ENCODE measurements around the gene NAMPT.
"Not testable (repeated sequence)": the region's sequence is repeated elsewhere in the genome, so short reads cannot be mapped to it uniquely, and the experiment has no call there.

Gene NAMPT

DNA sequence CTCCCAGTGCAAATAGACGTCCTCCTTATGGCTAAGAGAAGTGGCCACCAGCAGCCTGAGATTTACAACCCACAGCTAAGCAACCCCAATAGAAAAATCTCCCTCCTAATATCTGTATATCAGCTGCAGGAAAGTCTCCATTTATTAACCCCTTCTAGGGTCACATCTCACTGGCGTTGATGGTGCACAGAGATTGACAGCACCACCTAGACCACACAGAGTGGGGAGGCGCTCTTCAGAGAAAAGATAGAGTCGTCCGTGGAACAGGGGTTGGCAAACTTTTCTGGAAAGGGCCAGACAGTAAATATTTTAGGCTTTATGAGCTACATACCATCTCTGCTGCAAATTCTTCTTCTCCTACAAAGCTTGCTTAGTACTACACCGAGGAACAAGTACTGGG is 60.0 kb downstream of the NAMPT start:
- DNase-seq: no peak

DNA sequence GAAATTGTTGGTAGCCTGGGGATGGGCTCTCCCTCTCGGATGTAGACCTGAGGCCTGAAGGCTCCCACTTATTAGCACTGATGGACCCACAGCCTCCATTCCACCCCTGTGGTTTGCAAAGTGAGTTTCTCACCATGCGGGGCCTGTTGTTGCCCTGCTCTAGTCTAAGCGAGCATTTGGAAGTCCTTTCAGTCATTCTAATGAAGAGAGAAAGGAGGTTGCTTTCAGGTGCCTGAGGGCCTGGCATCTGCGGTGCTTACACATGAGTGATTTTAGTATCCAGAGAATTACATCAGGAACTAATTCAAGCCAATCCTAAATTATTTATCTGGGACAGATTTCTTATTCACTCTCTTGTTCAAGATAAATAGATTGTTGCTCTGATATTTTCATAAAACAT is 61.6 kb downstream of the NAMPT start:
- no peak for DNase-seq

DNA sequence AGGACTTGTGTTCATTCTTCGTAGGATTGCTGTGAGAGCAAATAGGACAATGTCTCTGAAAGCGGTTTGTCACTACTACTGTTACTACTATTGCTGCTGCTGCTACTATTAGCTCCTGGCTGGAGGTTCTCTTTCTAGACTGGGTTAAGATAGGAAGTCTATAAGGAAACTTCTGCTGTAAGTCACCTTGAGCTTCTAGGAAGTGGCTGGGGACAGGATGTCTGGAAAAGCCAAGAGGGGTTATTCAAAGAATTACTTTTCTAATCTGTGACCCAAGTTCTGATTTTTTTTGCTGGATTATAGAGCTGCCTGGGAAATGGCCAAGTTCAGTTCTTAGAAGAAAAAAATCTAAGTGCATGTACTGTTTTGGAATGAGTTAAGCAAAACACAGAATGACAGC is 62.2 kb downstream of the NAMPT start:
- DNase-seq: no peak

DNA sequence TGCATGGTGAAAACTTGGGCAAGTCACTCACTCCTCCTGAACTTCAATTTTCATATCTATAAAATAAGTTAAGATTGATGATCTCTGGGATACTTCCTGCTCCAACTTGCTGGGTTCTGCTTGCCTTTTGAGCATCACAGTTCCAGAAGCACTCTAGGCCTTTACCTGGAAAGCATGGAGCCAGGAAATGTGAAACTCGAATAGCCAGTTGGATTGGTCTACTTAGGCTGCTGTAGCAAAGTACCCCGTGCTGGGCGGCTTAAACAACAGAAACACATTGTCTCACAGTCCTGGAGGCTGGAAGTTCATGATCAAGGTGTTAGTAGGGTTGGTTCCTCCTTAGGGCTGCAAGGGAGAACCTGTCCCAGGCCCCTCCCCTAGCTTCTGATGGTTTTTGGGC is 64.5 kb downstream of the NAMPT start:
- no peak for DNase-seq

DNA sequence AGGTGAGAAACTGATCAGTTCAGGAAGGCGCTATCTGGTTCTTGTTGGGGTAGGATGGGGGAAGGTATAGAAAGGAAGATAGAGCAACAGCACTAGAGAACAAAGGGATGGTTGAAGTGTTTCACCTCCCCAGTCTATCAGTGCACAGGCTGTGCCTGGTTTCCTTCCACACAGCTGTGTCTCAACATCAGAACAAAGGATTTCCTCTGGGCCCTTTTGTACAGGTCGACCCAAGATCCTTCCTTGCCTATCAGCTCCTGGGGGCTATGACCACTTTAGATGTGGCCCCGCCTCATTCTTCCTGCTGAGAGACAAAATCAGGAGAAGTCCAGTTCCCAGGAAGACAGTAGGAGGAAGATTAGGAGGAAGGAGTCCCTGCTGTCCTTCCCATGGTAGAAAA is 65.6 kb downstream of the NAMPT start:
- DNase-seq: no peak

DNA sequence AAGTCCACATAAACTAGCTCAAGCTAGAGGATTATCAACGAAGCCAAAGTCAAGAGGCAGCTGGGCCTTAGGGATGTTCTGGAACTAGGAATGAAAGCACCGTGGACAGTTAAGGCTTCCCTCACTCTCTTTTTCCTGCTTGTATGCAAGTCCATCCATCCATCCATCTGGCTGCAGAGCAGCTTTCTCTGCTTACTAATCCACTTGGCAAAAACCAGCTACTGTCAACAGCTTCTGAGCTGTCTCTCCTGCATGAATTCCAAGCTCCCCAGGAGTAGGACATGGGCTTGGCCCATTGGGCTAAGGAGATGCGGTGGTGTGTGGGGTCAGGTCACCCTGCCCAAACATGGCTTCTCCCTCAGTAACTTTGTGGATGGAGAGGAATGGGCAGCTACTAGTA is 66.2 kb downstream of the NAMPT start:
- DNase-seq: no peak

DNA sequence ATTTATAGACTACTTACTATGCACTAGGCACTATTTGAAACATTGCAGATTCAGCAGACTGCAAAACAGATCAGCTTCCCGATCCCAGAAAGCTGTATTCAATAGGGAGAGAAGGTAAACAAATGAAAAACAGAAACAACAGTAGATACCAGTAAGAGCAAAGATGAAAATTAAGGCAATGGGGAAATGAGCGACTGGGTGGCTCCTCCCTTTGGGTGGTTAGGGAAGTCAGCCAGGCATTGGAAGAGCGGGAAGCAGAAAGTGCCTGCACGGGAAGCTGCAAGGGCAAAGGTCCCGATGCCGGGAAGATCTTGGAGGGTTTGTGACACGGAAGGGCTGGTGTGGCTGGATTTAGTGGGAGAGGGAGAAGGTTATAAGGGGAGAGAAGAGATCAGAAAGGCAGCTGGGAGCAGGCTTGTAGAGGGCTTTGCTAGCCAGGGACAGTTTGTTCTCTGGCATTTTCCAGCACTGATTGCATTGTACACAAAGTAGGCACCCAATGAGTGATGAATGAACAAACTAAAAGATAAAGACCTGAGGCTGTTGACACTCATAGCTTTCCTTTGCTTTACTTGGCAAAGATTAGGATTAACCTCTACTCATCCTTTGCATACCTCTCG is 67.8 kb downstream of the NAMPT start:
- DNase-seq: no peak

DNA sequence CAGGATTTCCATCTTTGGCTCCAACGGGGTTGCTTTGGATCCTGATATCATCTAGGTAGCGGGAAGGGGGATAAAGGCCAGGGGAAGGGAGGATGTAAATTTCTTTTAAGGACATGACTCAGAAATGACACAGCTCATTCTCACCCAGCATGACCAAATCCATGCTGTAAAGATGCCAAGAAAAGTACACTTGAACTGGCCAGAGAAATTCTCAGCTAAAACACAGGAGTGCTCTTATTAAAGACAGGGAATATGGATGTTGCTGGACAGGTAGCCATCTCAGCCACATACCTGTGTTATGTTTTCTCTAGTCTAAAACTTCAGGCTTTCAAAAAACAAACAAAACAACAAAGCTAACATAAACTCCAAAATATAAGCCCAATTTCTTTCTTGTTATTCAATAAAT is 68.3 kb downstream of the NAMPT start:
- DNase-seq: peak; percentile 14

DNA sequence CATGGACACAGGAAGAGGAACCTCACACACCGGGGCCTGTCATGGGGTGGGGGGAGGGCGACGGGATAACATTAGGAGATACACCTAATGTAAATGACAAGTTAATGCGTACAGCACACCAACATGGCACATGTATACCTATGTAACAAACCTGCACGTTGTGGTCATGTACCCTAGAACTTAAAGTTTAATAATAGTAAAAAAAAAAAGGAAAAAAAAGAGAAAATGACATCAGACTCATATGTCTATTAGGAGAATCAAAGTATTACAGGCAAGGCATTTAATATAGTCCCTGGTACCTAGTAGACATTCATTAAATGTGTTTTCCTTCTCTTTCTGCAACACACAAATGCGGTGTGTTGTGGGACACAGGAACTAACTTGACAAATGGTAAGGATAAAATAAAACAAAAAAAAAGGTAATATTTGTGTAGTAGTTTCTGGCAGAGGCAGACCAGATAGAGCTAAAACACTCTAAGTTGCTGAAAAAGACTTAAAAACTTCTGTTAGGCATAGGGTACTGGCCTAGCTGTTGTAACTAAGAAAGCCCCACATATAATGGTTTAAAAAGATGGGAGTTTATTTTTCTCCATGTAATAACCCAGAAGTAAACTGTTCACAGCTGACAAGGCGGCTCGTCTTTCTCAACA is 68.8 kb downstream of the NAMPT start:
- no peak for DNase-seq

DNA sequence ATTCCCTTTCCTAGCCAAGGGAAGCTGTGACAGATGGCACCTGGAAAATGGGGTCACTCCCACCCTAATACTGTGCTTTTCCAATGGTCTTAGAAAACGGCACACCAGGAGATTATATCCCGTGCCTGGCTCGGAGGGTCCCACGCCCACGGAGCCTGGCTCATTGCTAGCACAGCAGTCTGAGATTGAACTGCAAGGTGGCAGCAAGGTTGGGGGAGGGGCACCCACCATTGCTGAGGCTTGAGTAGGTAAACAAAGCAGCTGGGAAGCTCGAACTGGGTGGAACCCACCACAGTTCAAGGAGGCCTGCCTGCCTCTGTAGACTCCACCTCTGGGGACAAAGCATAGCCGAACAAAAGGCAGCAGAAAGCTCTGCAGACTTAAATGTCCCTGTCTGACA is 75.8 kb downstream of the NAMPT start:
- not testable (repeated sequence) for DNase-seq

DNA sequence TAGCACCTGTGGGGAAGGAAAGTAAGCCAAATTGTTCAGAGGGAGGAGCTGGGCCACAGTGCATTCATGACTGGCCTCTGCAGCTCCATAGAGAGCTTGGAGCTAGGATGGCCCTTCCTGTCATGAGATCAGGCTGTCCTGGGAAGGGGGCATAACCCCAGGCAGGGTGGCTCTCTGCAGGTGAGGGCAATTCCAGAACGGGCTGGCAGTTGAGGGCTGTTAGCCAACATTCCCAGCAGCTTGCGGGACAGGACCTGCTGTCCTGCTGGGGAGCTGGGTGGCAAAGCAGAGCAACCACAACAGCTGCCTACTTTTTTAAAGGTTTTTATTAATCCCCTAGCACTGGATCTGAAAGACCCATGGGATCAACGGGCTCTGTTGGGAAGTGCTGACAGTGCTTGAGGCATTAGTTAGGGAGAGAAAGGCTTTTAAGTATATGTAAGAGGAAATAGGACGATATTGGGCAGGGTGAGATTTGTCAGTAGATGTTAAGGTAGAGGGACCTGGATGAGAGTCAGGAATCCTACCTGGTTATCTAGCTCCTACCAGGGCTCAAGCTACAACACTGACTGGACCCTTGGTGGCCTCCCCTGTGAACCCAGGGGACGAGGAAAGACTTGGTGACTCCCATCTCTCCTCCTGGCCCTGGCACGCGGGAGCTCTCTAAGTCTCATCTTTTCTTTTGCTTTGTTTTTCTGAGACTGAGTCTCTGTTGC is 77.8 kb downstream of the NAMPT start:
- DNase-seq: no peak

DNA sequence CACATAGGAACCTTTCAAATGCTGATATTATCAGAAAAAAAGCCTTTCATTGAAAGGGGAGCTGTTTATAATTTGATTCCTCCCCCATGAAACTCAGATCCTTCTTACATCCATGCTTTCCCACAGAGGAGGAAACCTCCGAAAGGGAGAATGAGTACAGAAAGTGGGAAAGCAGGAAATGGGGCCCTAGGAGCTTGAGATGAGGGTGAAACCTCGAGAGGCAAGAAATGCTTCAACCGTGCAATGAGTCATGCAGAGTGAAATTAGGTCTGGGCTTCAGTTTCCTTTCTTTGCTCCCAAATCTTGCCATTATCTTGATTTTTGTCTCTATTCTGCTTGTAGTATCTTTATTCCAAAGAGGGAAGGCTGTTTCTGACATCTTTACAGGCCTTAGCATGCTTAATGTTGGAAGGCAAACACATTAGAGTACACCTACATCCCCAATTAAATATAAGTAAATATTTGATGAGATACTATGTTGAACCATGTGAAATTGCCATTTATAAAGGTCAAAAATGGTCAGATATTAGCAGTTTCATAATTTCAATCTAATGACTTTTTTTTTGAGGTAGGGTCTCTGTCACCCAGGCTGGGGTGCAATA is 79.1 kb downstream of the NAMPT start:
- DNase-seq: no peak

DNA sequence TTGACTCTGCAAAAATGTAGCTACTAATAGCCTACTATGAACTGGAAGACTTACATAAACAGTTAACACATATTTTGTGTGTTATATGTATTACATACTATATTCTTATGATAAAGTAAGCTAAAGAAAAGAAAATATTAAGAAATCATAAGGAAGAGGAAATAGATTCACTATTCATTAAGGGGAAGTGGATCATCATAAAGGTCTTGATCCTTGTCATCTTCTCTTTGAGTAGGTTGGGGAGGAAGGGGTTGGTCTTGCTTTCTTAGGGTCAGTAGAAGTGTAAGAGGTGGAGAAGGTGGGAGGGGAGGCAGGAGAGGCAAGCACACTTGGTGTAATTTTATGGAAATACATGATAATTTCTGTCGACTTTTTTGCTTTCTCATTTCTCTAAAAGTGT is 81.3 kb downstream of the NAMPT start:
- no peak for DNase-seq

DNA sequence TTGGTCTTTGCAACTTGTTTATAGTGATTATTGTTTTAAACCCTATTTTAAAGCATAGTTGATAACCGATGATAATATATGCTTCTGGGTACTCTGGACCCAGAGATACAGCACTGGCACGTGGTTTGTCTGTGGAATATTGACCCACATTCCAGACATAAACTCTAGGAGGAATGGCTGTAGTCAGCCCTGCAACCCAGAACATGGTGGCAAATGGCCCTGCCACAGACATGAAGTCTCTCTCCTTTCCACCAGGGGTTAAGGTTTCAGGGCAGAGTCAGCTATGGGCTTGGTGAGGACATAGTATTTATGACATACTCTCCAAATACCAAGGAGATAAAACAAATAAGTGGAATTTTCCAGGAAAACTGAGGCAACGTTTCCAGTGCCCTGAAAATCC is 83.6 kb downstream of the NAMPT start:
- no peak for DNase-seq

DNA sequence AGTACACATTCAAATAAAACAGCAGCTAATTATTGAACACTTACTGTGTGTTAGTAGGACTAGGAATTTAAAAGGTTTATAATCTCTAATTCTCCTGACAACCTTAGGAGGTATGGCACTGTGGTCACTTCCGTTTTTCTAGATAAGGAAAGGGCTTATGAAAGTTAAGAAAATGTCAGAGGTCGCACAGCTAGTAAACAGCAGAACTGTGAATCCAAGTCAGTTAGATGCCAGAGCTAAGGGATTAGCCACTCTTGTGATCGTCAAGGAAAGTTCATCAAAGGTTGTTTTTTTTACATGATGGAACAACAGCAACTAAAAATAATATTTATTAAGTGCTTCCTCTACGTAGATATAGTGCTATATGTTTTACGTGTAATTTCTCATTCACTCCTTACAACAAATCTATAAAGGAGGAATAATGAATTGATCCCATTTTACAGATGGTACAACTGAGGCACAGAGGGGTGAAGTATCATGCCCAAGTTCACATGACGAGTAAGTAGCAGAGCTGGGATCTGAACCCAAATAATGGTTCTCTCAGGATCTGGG is 84.9 kb downstream of the NAMPT start:
- DNase-seq: no peak

DNA sequence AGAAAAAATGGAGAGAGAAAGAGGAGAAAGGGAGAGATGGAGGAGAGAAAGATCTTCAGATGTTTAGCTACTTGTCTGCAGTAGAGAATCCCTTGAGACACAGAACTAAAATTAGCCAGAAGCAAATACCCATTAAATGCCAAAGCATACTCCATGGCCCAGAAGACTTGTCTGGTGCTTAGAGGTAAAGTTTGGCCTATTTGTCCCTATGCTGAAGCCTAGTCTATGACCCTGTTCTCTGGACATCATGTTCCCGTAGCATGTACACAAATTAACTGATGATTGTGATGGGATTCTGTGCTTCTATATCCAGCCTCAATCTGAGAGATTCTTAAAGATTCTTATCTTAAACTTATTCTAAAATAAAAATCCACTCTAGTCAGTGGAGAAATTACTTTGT is 85.8 kb downstream of the NAMPT start:
- DNase-seq: no peak

Measured in eye (tissue), 1 donor.